GM10266 (cell line): Measurements from ENCODE around the gene RHOH.

Experiments
- DNase-seq: peaks from one replicate; pipeline ENCODE4 v3.0.0; 2012; ENCODE audit errors: extremely low spot score
- CTCF ChIP-seq: IDR thresholded peaks from 2 replicates; pipeline ENCODE4 v1.5.1; 2012; ENCODE audit warnings: mild to moderate bottlenecking, low read depth; ENCODE audit not compliant: control insufficient read depth, insufficient read depth; ENCODE audit errors: missing control alignments

RHOH gene

GRCh38 chr4:40246011-40246900, 49.4 kb downstream of the RHOH start:
- no peak for TF ChIP-seq CTCF
- DNase-seq, result no peak

DNA sequence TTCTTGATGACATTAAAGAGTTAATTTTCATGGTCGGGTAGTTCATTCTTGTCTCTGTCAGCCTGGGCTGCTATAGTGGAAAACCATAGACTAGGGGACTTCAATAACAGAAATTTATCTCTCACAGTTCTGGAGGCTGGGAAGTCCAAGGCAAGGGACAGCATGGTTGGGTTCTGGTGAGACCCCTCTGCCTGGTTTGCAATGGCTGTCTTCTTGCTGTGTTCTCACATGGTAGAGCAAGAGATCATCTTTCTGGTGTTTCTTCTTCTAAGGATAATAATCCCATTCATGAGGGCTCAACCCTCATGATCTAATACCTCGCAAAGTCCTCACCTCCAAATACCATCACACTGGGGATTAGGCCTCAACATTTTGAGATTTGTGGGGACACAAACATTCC, 50.1 kb downstream of the RHOH start:
- no peak for TF ChIP-seq CTCF

DNA sequence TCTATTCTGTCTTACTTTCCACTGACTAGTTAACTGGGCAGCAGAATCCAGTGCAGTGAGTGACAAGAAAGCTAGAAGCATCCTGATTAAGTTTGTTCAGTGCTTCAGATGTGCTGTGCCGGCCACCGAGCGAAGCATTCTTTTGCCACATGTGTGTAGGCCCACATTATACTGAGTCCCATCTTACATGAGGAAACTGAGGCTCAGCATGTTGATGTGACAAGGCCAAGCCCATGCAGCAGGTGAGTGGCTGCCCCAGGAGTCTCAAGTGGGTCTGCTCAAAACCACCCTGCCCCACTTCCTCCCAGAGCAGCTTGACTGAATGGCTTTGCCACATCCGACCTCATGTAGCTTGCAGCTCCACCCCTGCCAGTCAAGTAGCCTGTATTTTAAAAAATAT, 50.5 kb downstream of the RHOH start:
- DNase-seq, result no peak
- TF ChIP-seq CTCF, result no peak

More for the DNA sequence above, 50.1 kb downstream of the RHOH start:
- no peak for DNase-seq

GRCh38 chr4:40251366-40251765, 54.5 kb downstream of the RHOH start:
- DNase-seq, result no peak
- no peak for TF ChIP-seq CTCF

GRCh38 chr4:40253906-40254305, 57.1 kb downstream of the RHOH start:
- TF ChIP-seq CTCF, result no peak
- DNase-seq, result no peak

DNA sequence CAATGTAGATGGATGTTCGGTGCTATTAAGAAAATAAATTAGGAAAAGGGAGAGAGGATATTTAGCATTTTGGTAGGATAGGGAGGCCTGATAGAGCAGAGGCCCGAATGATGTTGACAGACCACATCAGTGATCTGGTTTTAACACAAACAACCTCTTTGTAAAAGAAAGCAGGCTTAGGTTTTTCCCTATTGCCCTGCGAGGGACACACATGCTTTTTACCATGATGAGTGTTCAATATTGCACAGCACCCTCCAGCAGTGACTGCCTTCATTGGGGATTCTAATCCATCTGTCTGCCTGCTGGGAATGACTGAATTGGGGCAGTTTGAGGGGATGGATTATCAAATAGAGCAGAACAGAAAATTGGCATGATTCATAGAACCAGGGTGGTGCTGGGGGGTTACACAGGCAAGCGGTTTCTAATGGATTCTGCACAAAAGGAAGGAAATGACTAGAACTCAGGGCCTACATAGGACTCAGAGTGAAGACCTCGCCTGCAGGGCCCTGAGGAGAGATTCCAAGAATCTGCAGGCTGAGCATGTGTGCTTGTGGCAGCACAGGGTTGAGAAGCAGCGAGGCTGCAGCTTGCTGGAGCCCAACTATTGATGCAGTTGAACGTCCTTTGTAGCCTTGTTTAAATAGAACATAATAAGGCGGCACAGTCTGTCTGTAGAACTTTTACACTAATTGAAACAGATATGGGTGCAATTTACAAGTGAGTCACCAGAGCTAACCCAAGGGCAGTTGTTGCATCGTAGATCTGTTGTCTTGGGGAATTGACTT, 58.0 kb downstream of the RHOH start:
- no peak for DNase-seq

More for the DNA sequence above, 58.0 kb downstream of the RHOH start:
- no peak for TF ChIP-seq CTCF
